HG02973 (cell line): ENCODE data around the gene TOMM34.
A peak's percentile ranks its signal among the peaks of the same experiment; 100 is the strongest.

ENCODE experiments used
- ATAC-seq: cut with Tn5 transposase; IDR thresholded peaks from one replicate; pipeline ENCODE4 v1.9.1; 2021; ENCODE audit warnings: moderate library complexity; ENCODE audit not compliant: unreplicated experiment

TOMM34 gene, protein sequence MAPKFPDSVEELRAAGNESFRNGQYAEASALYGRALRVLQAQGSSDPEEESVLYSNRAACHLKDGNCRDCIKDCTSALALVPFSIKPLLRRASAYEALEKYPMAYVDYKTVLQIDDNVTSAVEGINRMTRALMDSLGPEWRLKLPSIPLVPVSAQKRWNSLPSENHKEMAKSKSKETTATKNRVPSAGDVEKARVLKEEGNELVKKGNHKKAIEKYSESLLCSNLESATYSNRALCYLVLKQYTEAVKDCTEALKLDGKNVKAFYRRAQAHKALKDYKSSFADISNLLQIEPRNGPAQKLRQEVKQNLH

DNA sequence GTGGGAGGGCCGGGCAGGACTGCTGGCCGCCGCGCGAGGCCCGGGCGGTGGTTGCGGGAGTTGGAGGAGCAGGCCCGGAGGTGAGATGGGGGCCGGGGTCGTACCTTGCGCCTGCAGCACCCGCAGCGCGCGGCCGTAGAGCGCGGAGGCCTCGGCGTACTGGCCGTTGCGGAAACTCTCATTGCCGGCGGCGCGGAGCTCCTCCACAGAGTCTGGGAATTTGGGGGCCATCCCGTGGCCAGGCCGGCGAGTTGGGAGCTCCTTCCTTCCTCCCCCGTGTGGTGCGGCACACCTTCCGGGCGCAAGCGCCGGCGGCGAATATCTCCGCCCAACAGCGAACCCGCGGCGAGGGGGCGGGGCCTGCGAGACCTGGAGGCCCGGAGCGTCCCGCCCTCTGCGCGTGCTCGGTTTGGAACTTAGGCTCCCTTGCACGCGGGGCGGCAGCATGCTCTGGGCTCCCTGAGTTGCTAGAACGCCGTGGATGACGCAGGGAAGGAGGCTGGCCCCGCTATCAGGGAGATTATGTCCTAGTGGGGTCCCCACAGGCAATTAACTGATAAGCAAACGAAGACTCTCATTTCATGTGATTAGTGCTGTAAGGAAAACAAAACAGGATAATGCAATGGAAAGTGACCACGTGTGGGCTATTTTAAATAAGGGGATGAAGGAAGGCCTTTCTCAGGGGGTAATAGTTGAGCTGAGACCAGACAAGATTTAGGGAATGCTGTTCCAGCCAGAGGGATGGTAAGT is at the start of gene TOMM34:
Gene TOMM34, minus strand, starts transcription at position 295 of the 750 bp plus-strand sequence. Its CDS starts 64 bp downstream, at position 231.
- ATAC-seq, result peak; percentile 68

DNA sequence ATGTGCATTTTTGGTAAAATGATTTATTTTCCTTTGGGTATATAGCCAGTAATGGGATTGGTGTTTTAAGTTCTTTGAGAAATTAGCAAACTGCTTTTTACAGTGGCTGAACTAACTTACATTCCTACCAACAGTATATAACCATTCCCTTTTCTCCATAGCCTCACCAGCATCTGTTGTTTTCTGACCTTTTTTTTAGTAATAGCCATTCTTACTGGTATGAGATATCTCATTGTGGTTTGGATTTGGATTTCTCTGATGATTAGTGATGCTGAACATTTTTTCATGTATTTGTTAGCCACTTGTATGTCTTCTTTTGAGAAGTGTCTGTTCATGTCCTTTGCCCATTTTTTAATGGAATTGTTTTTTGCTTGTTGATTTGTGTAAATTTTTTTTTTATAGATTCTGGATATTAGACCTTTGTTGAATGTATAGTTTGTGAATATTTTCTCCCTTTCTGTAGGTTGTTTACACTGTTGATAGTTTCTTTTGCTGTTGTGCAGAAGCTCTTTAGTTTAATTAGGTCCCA is 48.4 kb upstream of the TOMM34 start:
- ATAC-seq, result no peak

DNA sequence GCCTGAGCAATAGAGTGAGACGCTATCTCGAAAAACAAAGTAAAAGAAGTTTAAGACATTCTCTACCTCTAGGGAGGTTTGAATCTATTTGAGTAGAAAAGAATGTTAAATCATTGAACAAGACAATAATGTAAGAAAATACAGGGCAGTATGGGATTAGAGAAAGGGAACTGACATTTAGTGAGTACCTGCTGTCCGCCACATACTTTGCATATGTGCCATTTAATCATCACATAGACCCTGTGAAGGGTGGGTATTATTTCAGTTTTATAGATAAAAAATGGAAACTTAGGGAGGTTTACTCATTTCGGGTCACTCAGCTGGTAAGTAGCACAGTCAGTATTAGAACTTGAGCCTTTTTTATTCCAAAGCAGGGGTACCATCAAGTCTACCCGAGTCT is 37.5 kb upstream of the TOMM34 start:
- ATAC-seq, result no peak

DNA sequence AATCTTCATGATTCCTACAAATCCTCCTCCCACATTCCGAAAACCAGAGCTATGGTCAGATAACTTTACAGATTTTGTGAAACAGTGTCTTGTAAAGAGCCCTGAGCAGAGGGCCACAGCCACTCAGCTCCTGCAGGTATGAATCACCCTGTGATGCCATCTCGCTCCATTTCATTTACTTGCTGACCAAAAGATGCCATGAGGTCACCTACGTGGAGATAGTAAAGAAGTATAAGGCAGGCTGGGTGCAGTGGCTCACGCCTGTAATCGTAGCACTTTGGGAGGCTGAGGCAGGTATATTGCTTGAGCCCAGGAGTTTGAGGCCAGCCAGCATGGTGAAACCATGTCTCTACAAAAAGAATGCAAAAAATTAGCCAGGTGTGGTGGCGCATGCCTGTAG is 37.0 kb upstream of the TOMM34 start:
- ATAC-seq, result no peak

DNA sequence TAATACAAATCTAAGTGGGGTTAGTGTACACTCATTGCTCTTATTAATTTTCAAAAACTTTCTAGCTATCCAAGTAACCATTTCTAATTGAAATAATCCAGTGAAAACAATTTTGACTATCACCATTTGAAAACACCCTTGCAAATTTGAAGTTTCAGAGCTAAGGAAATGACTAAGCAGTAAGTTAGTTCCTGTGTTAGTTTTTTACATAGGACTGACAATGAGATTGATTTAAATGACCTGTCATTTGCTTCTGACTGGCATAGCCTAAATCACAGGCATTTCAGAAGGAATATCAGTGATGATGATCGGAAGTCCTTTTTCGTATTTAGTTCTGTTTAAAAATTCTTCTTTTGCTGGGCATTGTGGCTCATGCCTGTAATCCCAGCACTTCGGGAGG is 33.1 kb upstream of the TOMM34 start:
- ATAC-seq, result no peak

DNA sequence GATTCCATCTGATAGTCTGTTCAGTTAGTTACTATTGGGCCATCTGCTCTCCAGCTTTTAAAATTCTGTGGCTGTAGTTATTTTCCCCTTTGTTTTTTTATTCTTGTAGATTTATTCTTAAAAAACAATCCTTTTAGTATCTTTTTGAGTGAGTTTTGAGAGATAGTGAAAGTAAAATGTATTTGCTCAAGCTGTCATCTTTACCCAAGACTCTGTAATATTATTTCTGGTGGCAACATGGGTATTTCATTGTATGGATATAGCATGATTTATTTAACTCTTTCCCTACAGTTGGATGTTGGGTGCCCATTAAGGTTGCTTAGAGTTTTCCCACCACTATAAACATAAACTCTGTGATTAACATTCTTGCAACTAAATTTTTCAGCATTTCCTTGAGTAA is 30.8 kb upstream of the TOMM34 start:
- no peak for ATAC-seq

DNA sequence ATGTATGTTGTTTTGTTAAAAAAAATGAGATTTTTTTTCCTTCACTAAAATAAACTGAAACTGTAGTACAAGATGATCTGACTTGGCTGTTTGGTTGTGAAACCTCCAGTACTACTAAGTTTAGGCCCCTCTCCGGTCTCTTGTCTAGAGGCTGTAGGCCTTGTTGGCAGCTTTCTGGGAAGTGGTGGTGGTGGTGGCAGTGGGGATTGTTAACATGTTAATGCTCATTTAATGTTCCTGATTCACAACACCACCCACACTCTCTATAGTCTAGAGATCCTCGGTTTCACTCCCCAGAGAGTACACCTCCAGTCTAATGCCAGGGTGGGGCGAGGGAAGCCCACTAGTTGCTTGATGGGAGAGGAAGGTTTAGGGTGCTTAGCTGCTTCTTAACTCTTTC is 30.2 kb upstream of the TOMM34 start:
- ATAC-seq, result no peak

DNA sequence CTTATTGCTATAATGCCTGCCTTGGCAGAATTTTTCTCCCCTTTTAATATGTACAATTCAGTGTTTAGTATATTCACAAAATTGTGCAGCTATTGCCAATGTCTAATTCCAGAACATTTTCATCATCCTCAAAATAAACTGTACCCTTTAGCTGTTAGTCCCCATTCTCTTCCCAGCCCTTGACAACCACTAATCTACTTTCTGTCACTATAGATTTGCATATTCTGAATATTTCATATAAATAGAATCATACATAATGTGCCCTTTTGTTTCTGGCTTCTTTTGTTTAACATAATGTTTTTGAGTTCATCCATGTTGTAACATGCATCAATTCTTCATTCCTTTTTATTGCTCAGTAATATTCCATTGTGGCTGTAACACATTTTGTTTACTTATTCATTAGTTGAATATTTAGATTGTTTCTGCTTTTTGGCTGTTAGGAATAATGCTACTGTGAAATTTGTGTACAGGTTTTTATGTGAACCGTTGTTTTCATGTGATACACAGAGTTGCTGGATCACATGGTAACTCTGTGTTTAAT is 28.5 kb upstream of the TOMM34 start:
- no peak for ATAC-seq

DNA sequence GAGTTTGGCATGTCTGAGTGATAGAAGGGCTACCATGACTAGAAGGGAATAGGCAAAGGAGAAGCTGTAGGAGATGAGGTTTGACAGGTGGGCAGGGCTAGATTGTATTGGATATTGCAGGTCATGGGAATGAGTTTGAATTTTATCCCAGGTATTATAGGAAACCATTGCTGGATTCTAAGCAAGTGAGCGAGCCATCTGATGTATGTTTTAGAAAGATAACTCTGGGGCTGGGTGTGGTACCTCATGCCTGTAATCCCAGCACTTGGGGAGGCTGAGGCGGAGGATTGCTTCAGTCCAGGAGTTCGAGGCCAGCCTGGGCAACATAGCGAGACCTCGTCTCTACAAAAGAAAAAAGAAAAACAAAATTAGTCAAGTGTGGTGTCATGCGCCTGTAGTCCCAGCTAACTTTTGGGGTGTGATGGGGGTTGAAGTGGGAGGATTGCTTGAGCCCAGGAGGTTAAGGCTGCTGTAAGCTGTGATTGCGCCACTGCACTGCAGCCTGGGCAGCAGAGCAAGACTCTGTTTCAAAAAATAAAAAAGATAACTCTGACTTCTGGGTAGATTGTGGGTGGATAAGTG is 23.0 kb upstream of the TOMM34 start:
- no peak for ATAC-seq

DNA sequence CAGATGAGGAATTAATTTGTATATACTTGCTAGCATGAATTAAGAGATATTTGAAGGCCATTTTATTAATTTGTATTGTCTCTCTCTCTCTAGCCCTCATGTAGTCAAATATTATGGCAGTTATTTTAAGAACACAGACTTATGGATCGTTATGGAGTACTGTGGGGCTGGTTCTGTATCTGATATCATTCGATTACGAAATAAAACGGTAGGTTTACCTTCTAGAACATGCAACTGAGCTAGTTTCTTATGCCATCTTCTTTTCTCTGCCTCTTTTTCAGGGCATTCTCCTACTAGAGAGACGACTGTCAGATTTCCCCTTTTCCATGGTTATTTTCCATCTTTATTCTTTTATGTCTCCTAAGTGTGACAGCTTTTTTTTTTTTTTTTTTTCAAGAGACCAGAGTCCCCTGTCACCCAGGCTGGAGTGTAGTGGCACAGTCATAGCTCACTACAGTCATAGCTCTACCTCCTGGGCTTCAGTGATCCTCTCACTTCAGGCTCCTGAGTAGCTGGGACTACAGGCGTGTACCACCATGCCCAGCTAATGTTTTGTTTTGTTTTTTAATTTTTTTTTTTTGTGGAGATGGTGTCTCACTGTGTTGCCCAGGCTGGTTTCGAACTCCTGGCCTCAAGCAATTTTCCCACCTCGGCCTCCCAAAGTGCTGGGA is 21.7 kb upstream of the TOMM34 start:
- ATAC-seq, result no peak

DNA sequence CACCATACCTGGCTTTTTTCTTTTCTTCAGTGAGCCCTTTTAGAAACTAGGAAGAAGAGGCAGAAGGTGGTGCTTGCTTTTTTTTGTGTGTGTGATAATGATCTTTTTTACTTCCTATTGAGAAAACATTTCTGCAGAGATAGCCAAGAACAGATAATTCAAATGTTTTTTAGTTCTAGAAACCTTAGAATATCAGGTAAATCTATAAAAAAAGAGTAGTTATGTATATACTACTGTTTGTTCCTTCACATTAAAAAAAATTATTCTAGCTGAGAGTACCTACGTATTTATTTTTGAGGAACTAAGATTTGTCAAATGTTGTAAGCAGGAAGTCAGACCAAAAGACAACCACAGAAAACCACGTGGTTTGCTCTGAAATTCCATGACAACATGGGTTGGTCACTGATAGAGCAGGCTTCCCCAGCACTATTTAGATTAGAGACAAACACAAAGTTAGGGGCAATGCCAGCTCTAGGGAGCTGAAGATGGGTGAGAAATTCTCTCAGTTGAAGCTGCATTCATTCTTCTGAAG is 19.0 kb upstream of the TOMM34 start:
- ATAC-seq, result peak; percentile 83

DNA sequence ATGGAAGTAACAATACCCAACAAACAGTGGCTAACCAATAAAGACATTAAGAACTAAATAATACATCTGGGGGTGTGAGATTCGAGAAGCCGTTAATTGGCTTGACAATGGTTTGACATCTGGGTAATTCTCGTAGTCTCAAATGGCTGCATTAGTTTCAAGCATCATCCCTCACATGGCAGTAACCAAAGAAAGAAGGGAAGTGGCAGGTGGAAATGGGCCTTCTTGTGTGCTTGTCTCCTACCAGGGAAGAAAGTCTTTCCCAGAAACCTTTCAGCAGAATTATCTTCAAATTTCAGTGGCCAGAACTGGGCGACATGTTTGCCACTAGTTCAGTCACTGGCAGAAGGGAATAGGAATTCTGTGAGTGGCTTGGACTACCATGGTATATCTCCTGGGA is 16.5 kb upstream of the TOMM34 start:
- no peak for ATAC-seq

DNA sequence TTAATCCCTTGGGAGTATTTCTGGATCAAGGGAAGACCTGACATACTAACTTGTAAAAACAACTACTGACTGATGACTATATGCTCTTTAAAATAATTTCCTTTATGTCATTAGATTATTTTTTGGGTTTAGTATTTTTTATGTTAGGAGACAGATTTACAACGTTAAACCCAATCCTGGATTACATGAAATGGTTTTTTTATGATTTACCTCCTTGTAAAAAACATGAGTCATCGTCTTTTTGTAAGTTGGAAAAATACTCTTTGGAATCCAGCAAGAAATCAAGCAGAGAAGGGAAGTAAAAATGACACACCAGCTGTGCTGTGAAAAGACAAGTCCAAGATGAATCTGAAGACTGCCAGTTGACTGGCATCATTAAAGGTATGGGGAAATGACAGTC is 12.9 kb upstream of the TOMM34 start:
- no peak for ATAC-seq

DNA sequence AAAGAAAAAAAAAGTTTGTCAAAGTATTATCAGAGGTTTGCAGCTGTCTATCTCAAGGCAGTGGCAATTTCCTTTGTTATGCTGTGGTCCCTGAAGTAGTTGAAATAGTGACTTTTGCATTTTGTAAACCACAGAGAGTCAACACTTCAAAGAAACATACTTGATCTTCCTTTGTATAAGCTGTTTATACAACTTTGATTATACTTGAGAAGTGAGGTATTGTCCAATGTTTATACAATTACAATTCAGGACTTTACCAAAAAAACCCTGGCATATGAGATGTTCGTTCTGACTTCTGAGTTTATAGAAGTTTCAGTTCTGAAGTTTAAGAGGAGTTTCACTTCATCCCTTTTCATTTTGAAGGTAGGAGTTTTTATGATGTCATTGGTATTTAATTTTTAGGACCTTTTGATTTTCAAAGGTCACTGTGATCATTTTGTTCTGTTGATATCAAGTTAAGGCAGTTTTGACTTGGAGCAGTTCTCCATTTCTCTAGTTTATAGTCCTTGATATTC is 10.1 kb upstream of the TOMM34 start:
- ATAC-seq, result no peak

DNA sequence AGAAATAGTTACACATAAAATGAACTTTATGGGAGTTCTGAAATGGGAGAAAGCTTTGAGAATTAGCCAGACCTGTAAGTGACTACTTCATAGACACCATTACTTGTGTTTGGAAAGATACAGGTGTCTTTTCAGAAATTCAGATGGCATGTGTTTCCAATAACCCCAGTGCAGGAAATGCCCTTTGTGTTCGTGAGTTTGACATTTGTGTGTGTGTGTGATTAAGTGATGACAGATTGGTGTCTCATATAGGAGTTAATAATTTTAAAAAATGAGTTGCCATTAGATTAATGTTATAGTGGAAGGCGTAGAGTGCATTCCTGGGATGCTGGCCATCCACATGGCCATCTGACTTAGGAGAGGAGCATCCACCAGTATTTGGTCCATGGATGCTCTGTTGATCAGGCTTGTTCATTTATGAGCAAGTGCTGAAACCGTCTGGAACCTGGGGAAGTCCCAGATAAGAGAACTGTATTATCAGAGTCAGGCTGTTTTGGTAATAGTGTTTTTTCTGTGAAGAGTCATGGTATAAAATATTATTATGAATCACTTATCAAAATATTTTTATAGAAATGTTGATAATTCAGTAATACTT is 9.2 kb upstream of the TOMM34 start:
- no peak for ATAC-seq

DNA sequence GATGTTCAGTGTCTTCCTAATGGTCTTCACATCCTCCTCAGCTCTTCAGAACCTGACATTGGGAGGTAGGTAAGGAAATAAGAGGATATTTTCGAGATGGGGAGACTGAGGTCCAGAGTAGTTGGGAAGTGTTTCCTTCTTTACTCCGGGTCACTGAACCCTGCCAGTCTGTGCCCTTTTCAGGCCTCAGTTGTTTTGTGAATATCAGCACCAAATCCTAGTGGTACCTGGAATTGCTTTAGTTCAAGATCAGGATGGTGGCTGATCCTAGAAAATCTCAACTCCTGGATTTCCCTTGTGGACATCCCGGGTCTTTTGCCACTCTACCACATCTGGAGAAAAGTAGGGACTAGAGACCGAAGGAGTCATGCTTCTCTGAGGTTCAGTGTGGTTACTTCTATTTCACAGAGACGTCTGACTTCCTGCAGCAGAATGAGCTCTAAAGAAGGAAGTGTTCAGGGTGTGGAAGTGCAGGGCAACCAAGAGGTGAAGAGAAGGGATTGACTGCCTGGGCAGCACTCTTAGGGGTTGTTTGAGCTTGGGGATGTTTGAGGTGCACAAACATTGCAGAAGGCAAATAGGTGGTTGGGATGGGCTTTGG is 7.1 kb upstream of the TOMM34 start:
- ATAC-seq, result no peak

DNA sequence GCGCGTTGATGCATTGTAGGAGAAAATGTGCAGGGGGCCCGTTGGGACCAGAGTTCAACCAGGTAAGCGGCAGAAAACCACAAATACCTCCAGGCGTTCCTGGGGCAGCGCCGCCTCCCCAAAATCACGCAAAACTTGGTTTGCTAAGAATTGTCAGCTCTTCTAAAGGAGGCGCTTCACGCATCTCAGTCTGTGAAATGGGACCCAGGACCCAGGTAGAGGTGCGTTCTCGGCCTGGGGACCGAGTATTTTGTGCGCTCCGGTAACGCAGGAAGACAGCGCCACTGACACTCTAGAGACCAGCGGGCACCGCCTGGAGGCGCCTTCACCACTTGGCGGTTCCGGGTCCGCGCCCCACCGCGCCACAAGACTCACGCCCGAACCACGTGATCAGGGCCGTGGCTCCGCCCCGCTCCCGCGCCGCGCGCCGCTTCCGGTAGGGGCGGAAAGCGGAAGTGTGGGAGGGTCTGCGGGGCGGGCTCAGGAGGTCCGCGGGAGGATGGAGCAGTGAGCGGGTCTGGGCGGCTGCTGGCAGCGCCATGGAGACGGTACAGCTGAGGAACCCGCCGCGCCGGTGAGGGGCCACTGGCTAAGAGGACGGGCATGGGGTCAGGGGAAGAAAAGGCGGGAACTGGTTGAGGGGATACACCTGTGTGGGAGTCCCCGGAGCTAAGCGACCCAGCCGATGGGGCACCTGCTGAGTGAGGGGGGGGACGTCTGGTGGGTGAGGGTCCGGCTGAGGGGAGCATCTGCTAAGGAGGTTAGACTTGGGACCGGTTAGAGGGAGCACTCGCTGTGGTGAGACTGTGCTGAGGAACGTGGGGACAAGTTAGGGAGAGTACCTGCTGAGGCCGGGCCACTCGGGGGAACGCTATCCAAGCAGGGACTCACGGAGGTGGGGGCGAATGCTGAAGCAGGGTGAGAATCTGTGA is 6.1 kb upstream of the TOMM34 start, which contains the start of gene STK4:
Gene STK4, plus strand, starts transcription at position 483 of the 932 bp plus-strand sequence. Its CDS starts 57 bp downstream, at position 540.
- peak; percentile 50 for ATAC-seq

DNA sequence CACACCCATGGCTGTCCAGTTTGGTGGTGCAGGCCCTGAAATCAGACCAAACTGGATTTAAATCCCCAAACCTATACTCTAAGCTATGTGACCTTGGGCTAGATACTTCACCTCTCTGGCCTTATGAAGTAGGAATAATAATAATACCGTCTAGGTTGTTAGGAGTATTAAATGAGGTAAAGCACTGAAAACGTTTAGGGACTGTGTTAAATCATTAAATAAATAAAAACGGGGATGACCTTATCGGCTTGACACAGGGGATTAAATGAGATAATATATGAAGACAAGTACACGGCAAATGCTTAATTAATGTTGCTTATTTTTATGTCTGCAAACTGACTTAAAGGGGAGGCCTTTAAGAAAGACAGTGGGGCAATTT is 5.4 kb upstream of the TOMM34 start:
- no peak for ATAC-seq
